HEK293T (cell line): Measurements from ENCODE around the gene SMARCD2.

Source experiments
- BHLHE40 ChIP-seq: fragments of 450-650 bp; IDR thresholded peaks from 2 replicates; pipeline ENCODE4 v1.6.1; 2016; ENCODE audit warnings: mild to moderate bottlenecking, moderate library complexity, borderline replicate concordance
- FOXA1 ChIP-seq: fragments of 450-650 bp; IDR thresholded peaks from 2 replicates; pipeline ENCODE4 v1.6.1; 2016; ENCODE audit warnings: mild to moderate bottlenecking
- FOXK2 ChIP-seq: fragments of 450-650 bp; IDR thresholded peaks from 2 replicates; pipeline ENCODE4 v1.6.1; 2016; ENCODE audit warnings: mild to moderate bottlenecking
- FOXM1 ChIP-seq: fragments of 450-650 bp; IDR thresholded peaks from 2 replicates; pipeline ENCODE4 v1.6.1; 2017; ENCODE audit warnings: mild to moderate bottlenecking, borderline replicate concordance
- HDGF ChIP-seq: fragments of 450-650 bp; IDR thresholded peaks from 2 replicates; pipeline ENCODE4 v1.6.1; 2017; ENCODE audit warnings: antibody characterized with exemption, borderline replicate concordance
- LEF1 ChIP-seq: fragments of 450-650 bp; IDR thresholded peaks from 2 replicates; pipeline ENCODE4 v1.6.1; 2017; ENCODE audit warnings: mild to moderate bottlenecking, borderline replicate concordance
- SUZ12 ChIP-seq: fragments of 450-650 bp; IDR thresholded peaks from 2 replicates; pipeline ENCODE4 v1.6.1; 2016; ENCODE audit warnings: mild to moderate bottlenecking
- ZNF384 ChIP-seq: fragments of 450-650 bp; IDR thresholded peaks from 2 replicates; pipeline ENCODE4 v1.6.1; 2016

DNA sequence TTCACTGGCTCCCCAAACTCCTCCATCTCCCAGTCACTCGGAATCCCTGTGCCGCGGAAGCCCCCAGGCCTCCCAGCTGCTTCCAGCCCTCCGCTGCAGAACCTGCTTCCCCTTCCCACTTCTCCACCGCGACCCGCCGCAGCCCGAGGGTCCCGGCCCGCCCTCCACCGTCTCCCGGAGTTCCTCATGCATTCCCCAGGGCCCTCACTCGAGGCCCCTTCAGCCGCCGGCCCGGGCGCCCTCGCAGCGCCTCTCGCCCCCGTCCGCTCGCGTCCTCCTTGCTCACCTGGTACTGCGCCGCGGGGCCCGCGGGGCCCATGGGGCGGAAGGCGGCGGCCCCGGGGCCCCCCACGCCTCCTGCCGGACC lies 329 bp downstream of the SMARCD2 start:
- TF ChIP-seq HDGF (no peak), FOXA1 (no peak), FOXM1 (no peak), LEF1 (no peak), FOXK2 (no peak), BHLHE40 (no peak), ZNF384 (no peak), SUZ12 (no peak)
